GM21515 (cell line): Measurements from ENCODE around the gene PPARG.

Experiments
- ATAC-seq: cut with Tn5 transposase; IDR thresholded peaks from one replicate; pipeline ENCODE4 v1.9.1; 2021; ENCODE audit not compliant: unreplicated experiment

Gene PPARG

DNA sequence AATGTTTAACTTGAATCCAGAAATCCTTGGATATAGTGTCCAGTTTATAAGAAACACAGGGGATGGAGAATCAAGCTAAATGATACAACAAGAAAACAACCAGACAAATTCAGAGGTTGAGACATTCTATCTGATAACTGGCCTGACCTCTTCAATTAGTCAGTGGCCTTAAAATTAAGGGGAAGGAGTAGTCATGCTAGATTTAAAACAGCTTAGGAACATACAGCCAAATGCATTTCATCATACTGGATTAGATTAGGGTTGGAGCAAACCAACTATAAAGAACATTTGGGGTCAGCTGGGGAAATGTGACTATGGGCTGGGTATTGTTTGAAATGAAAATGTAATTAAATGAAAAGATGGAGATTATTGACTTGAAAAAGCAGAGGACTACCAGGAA lies 53.3 kb downstream of the PPARG start:
- ATAC-seq, result no peak

DNA sequence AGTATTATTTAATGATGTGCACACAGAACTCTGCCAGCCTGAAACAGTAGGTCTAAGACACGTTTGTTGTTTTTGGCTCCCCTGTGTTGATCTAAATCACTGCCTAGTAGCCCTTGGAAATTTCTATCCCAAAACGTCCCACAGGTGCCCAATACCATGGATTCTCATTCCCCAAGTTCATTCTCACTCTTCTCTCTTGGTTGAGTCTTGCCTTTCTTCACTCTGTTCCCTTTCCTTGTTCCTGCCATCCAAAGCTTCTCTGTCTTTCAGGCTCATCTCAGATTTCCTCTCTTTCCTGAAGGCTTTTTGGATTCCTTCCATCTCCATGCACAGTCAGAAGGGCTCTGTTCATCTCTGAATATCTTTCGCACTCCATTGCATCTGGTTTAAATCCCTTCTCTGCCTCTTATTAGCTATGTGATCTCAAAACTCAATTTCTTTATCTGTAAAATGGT lies 54.2 kb downstream of the PPARG start:
- ATAC-seq, result no peak

GRCh38 chr3:12345141-12345561 lies 56.3 kb downstream of the PPARG start:
- ATAC-seq, result no peak

DNA sequence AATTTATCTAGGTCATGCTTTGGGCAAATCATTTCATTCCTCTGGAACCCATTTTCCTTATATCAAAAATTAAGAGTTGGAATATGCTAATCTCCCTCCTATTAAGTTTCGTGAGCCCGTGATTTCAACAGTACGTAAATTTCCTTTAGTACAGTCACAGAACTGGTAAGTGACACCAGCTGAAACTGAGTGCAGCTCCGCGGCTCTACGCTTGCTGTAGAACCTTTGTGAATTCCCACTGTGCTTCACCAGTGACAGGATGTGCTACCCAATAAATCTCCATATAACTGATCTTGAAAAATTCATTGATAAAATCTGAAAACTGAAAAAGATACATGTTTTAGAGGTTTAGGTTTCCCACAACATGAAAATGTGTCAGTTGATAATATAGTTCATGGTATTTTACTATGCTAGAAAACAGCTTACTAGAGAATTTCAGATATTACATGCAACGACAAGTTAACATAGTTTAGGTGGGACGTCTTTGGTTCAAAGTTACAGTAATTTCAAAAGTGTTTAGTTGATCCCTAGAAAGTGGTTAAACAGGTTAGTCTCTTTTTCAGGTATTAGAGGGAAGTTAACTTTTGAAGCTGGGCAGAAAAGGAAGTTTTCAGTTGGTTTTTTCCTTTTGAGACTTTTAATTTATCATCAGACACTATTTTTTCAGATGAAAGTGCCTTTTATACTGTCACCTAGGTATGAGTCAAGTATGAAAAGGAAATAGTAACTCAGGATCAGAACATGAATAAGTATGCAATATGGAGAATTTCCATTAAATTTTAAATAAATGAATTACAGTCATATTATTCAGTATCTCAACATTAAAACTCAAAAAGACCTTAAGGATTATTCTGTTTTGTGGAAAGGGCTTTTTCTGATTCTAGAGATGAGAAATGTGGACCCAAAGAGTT lies 57.0 kb downstream of the PPARG start:
- ATAC-seq, result no peak

DNA sequence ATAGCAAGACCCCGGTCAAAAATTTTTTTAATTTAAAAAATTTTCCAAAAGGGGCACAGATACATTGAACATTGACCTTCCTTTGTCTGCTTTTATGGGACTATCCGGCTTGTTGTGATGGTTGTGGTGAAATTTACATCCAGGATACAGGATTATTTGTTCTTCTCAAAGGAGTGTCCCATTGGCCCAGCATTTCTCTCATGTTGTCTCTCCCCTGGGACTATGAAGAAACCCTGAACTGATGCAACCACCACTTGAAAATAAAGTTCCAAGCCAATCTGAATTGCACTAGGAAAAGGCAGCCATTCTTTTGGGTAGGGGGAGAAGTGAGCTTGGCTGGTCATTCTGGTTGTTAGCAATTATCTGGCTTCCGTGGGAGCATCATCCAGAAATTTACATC lies 58.4 kb downstream of the PPARG start:
- no peak for ATAC-seq

DNA sequence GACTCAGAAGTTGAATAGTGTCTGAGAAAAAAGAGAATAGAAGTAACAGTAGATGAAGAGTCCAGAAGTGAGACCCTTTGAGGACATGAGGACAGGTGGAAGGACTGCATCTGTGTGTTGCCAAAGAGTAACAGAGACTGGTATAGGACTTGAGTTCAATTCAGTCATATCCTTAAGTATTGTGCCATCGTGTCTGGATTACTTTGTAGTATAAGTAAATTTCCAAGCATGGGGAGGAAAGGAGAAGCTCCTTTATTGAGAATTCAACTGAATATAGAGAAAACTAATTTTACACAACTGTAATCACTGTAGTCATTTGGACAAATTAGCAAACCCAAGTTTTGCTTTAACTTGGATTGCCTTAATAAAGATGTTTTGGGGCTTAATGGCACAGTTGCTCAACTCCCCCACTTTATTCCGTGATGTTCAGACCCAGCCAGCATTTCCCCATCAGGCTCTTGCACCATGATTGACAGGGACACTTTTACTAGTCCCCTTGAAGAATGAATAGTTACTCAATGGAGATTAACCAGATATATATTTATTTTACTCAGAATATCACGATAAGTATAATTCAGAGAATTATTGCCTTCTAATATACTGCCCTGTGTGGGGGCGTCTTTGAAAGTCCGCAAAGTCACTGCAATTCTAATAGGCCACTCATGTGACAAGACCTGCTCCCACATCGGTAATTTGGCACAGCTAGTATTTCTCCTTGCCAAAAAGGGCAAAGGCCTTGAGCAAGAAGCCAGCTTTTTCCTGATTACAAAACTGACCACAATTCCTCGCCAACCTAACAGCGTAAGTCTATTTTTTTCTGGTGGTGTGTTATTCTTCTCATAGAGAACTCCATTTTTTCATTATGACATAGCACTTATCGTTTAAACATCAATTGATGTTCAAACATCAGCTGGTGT lies 61.3 kb downstream of the PPARG start:
- no peak for ATAC-seq

GRCh38 chr3:12351145-12351544 lies 62.3 kb downstream of the PPARG start:
- ATAC-seq, result no peak

GRCh38 chr3:12352253-12352652 lies 63.4 kb downstream of the PPARG start:
- no peak for ATAC-seq

DNA sequence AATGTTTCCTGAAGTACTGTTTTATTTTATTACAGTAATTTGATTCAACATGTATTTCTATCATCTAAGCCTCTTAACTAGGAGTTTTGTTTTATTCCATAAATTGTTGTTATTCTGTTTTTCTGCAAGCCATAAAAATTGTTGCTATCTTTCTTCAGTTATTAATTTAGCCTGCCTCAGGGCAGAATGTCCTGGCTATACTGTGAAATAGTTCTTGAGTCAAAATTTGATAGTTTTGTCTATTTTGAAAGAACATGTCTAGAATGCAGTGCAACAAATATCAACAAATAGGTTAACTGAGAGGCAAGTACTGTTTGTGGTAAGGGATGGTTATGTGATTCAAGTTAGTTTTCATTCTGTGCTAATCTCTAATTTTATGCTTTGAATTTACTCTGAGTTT lies 63.9 kb downstream of the PPARG start:
- no peak for ATAC-seq

DNA sequence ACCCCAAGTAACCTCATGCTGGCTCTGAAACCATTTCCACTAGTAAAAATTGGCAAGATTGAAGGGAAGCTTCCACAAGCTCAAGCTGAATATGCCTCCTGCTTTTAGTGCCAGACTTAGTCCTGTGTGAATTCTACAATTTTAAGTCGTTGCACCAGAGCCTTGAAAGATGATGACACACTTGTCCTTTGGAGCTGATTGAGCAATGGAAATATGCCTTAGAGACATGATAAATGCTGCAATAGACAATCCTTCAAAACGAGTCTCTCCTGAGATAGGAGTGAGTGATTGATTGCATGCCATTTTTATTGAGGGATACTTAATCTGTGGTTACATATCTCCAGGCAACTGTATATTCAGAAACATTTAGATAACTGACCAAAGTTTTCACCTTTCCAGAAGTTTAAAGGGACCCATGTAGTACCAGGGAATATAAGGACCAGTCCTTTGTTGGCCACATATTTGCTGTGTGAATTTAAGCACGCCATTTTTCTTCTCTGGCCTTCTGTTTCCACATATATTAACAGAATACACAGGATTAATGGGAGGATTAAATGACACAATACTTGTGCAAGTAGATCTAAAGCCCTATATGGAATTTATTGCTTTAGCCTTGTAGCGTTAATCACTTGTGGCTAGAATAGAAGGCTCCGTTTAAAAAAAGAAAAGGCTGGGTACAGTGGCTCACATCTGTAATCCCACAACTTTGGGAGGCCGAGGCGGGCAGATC lies 65.1 kb downstream of the PPARG start:
- ATAC-seq, result no peak

DNA sequence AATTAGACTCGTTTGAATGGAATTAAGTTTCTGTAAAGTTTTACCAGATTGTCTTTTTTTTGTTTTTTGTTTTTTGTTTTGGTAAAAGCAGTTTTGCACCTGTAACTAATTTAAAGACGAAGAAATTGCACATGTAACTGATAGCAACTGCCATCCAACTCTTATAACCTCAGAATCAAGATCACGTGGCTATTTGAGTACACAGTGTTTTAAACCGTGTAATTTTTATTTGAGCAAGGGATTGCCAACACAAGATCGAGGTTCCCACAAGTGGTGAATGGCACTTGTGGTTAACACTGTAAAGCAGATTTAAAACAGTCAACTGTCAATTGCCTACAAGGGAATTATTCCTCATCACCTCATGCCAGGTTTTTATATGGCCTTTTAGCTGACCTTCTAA lies 67.3 kb downstream of the PPARG start:
- ATAC-seq, result no peak

DNA sequence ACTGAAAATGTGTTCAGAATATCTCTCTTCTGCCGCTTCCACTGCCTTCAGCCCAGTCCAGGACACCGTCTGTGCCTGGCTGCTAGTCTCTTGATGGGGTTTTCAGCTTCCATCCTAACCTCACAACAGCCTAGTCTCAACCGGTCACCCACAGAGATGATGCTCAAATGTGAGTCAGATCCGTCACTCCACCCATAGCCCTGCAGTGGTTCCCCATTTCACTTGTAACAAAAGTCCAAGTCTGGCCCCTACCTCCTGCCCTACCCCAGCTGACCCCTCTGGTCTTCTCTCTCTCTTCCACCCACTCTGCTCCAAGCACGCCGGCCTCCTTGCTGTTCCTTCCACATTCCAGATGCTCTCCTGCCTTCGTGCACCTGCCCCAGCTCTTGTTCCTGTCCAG lies 68.1 kb downstream of the PPARG start:
- no peak for ATAC-seq

DNA sequence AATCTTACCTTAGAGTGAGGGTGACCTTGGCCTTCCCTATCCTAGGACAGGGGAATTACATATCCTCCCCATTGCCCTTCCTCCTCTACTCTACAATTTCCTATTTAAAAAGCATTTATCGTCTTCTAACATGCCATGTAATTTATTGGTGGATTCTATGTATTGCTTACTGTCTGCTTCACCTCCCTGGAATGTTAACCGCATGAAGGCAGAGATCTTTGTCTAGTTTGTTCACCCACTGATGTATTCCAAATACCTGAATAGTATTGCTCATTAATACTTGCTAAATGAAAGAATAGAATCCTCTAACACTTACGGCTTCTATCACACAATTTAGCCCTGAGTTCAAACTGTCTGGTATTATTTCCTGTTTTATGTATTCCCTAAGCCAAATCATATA lies 68.6 kb downstream of the PPARG start:
- ATAC-seq, result no peak

DNA sequence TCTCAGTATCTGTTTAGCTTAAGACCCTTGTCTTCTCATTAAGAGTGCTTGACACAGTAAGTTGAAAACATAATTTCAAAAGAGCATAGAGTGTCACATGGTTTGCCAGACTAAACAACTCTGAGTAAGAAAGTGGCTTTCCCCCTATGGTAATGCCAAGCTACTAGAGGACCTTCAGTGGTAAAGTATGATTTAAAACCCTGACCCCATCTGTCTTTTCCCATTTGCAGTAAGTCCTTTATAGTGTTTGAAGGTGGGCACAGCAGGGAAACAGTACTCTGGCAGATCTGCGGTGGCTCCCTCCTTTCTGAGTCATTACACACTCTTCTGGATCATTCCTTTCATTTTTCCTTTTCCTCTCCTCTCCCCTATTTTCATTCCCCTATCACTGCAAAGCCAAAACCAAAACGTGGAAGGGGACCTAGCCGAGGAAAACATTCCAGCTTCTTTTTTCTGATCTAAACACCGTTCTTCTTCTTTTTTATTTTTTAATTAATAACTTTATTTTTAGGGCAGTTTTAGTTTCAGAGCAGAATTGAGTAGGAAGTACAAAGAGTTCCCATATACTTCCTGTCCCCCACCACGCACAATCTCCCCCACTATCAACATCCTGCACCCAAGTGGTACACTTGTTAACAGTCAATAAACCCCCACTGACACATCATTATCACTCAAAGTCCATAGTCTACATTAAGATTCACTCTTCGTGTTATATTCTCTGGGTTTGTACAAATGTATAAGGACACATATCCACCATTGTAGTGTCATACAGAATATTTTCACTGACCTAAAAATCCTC lies 74.7 kb downstream of the PPARG start:
- no peak for ATAC-seq

- ATAC-seq, result no peak
These were observed 78.5 kb downstream of the PPARG start for GRCh38 chr3:12367346-12367745.

GRCh38 chr3:12369029-12369428 lies 80.2 kb downstream of the PPARG start:
- no peak for ATAC-seq

DNA sequence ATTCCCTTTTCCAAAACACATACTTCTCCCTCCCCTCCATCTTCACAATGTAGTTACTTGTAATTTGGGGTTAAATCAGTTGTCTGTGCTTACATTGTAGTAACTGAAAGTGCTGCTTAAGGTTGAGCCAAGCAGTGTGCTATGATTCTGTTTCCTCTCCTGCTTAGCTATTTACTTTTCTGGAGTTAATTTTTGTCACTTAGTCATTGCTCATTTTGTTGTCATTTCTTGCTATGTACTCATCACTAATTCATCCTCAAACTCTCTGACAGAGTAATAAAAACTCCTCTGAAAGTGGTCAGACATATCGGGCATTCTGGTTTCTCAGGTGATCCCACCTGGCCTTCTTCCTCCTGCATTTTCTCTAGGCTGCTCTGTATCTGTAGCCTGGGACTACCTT lies 80.7 kb downstream of the PPARG start:
- no peak for ATAC-seq

DNA sequence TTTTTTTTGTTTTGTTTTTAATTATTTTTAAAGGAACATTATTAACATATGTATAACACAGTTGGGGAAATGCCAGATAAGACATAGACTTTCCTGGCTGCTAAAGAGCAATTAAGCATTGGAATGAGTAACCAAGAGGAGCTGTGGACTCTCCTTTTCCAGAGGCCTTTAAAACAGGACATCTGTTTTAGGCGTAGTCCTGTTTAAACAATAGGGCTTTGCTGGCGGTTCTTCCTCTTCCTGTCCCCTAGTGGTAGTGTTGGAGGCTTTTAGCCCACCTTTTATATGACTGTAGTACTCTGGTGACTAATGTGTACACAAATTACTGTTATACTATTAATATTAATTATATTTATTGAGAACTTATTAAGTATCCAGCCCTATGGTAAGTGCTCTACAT lies 81.9 kb downstream of the PPARG start:
- ATAC-seq, result no peak

- no peak for ATAC-seq
These were observed 82.8 kb downstream of the PPARG start for GRCh38 chr3:12371525-12372140.

GRCh38 chr3:12372741-12373280 lies 83.9 kb downstream of the PPARG start:
- ATAC-seq, result no peak
